ENCODE measurements around the gene VPS9D1.
"Not testable (repeated sequence)": the region's sequence is repeated elsewhere in the genome, so short reads cannot be mapped to it uniquely, and the experiment has no call there.

The VPS9D1 gene

GRCh38 chr16:89678258-89678657 is 42.4 kb downstream of the VPS9D1 start:
- TF ChIP-seq CTCF (IDR thresholded peaks at IDR 0.05; ENCODE audit: insufficient read depth, low read length, poor library complexity, severe bottlenecking): no peak
- DNase-seq (ENCODE audit: extremely low read depth, insufficient read length): no peak
- Histone ChIP-seq H3K4me3 (replicated peaks; ENCODE audit: low read depth, low read length) (no peak overlapping the region), H3K36me3 (ENCODE audit: control insufficient read depth, insufficient read depth, low read length) (no peaks in the 10 kb centered on the region), H3K27me3 (replicated peaks; ENCODE audit: control insufficient read depth, insufficient read depth, low read length) (no peaks in the 10 kb centered on the region)

GRCh38 chr16:89672177-89672941 is 48.3 kb downstream of the VPS9D1 start:
- Histone ChIP-seq H3K36me3 (ENCODE audit: control insufficient read depth, insufficient read depth, low read length) (no peaks in the 10 kb centered on the region; the same call in 1 of the 2 replicates), H3K27me3 (replicated peaks; ENCODE audit: control insufficient read depth, insufficient read depth, low read length) (no peaks in the 10 kb centered on the region), H3K4me3 (replicated peaks; ENCODE audit: low read depth, low read length) (no peak overlapping the region)
- DNase-seq (ENCODE audit: extremely low read depth, insufficient read length): no peak
- no peak for TF ChIP-seq CTCF (IDR thresholded peaks at IDR 0.05; ENCODE audit: insufficient read depth, low read length, poor library complexity, severe bottlenecking)

GRCh38 chr16:89671565-89671964 is 49.1 kb downstream of the VPS9D1 start:
- H3K36me3 ChIP-seq (ENCODE audit: control insufficient read depth, insufficient read depth, low read length); H3K4me3 ChIP-seq (replicated peaks; ENCODE audit: low read depth, low read length); H3K27me3 ChIP-seq (replicated peaks; ENCODE audit: control insufficient read depth, insufficient read depth, low read length); DNase-seq (ENCODE audit: extremely low read depth, insufficient read length): not testable (repeated sequence)

GRCh38 chr16:89670496-89671431 is 49.9 kb downstream of the VPS9D1 start:
- no peak for DNase-seq (ENCODE audit: extremely low read depth, insufficient read length)
- Histone ChIP-seq H3K27me3 (replicated peaks; ENCODE audit: control insufficient read depth, insufficient read depth, low read length) (no peaks in the 10 kb centered on the region), H3K4me3 (replicated peaks; ENCODE audit: low read depth, low read length) (no peak overlapping the region), H3K36me3 (ENCODE audit: control insufficient read depth, insufficient read depth, low read length) (no peaks in the 10 kb centered on the region; the same call in 1 of the 2 replicates)
- TF ChIP-seq CTCF (IDR thresholded peaks at IDR 0.05; ENCODE audit: insufficient read depth, low read length, poor library complexity, severe bottlenecking): no peak

GRCh38 chr16:89669755-89670154 is 50.9 kb downstream of the VPS9D1 start:
- Histone ChIP-seq H3K36me3 (ENCODE audit: control insufficient read depth, insufficient read depth, low read length) (no peaks in the 10 kb centered on the region; the same call in 1 of the 2 replicates), H3K27me3 (replicated peaks; ENCODE audit: control insufficient read depth, insufficient read depth, low read length) (no peaks in the 10 kb centered on the region), H3K4me3 (replicated peaks; ENCODE audit: low read depth, low read length) (no peak overlapping the region)
- TF ChIP-seq CTCF (IDR thresholded peaks at IDR 0.05; ENCODE audit: insufficient read depth, low read length, poor library complexity, severe bottlenecking): no peak
- DNase-seq (ENCODE audit: extremely low read depth, insufficient read length): no peak

GRCh38 chr16:89668790-89669158 is 51.9 kb downstream of the VPS9D1 start:
- Histone ChIP-seq H3K36me3 (ENCODE audit: control insufficient read depth, insufficient read depth, low read length) (no peaks in the 10 kb centered on the region; the same call in 1 of the 2 replicates), H3K4me3 (replicated peaks; ENCODE audit: low read depth, low read length) (no peak overlapping the region), H3K27me3 (replicated peaks; ENCODE audit: control insufficient read depth, insufficient read depth, low read length) (no peaks in the 10 kb centered on the region)
- DNase-seq (ENCODE audit: extremely low read depth, insufficient read length): no peak
- no peak for TF ChIP-seq CTCF (IDR thresholded peaks at IDR 0.05; ENCODE audit: insufficient read depth, low read length, poor library complexity, severe bottlenecking)

Data from GM06990 (cell line).